IMR-90 (cell line): ENCODE results near the gene CPNE9. TPM values are rescaled to one million over a fixed set of nuclear protein-coding genes. Genes with fewer than 3 reads are reported as not detected.

ENCODE experiments used
- ATAC-seq: fragments of 200-7000 bp; cut with Tn5 transposase; 2 replicates; pipeline ENCODE4 v1.9.1; 2020; ENCODE audit warnings: low read depth, mild to moderate bottlenecking, moderate library complexity
- BruUV-seq: library from RNA; stranded (reverse); fragments of 400-500 nt; replicated peaks from 2 replicates; lab custom pipeline; 2021; lab: Mats Ljungman, UMichigan
- CTCF ChIA-PET: fragments of 300-600 bp; formaldehyde crosslinking; extraction: SDS; loops from one replicate; lab custom pipeline; 2021; ENCODE audit warnings: antibody characterized with exemption; lab: Yijun Ruan, JAX
- POLR2A ChIA-PET: fragments of 300-600 bp; sonication (Branson Sonifier 250); formaldehyde crosslinking; loops from one replicate; lab custom pipeline; 2022; ENCODE audit warnings: antibody characterized with exemption; ENCODE audit not compliant: unreplicated experiment; lab: Charles Lee
- DNase-seq: peaks from one replicate; pipeline ENCODE4 v3.0.0; 2013
- H2AFZ ChIP-seq: replicated peaks from 2 replicates; pipeline ENCODE3; 2013; ENCODE audit warnings: low read length, mild to moderate bottlenecking; ENCODE audit not compliant: poor library complexity
- H2AK5ac ChIP-seq: 2 replicates; pipeline ENCODE4 v1.6.1; 2013; ENCODE audit warnings: low read depth, low read length, inconsistent platforms
- H2AK9ac ChIP-seq: replicated peaks from 2 replicates; pipeline ENCODE3; 2013; ENCODE audit warnings: mild to moderate bottlenecking, low read depth, low read length, moderate library complexity; ENCODE audit not compliant: poor library complexity
- H2BK120ac ChIP-seq: 2 replicates; pipeline ENCODE4 v1.6.1; 2013; ENCODE audit warnings: low read depth, low read length, inconsistent platforms
- H2BK15ac ChIP-seq: 3 replicates; pipeline ENCODE4 v1.6.1; 2013; ENCODE audit warnings: low read depth, low read length, inconsistent platforms
- H2BK20ac ChIP-seq: 2 replicates; pipeline ENCODE4 v1.6.1; 2013; ENCODE audit warnings: low read depth, mild to moderate bottlenecking, inconsistent platforms, low read length, moderate library complexity
- H2BK5ac ChIP-seq: 2 replicates; pipeline ENCODE4 v1.6.1; 2013; ENCODE audit warnings: mild to moderate bottlenecking, low read depth, low read length, inconsistent platforms; ENCODE audit not compliant: poor library complexity, severe bottlenecking
- H3K14ac ChIP-seq: replicated peaks from 2 replicates; pipeline ENCODE4 v1.6.1; 2013; ENCODE audit warnings: low read depth, low read length, inconsistent platforms
- H3K18ac ChIP-seq: 2 replicates; pipeline ENCODE4 v1.6.1; 2013; ENCODE audit warnings: low read depth, low read length, control low read depth
- H3K23ac ChIP-seq: 2 replicates; pipeline ENCODE4 v1.6.1; 2013; ENCODE audit warnings: low read depth, low read length, inconsistent platforms
- H3K27ac ChIP-seq: 2 replicates; pipeline ENCODE4 v1.5.1; 2013; ENCODE audit warnings: mild to moderate bottlenecking, control low read depth, low read length; ENCODE audit not compliant: insufficient read depth
- H3K27me3 ChIP-seq: 2 replicates; pipeline ENCODE4 v1.6.1; 2013; ENCODE audit warnings: low read length; ENCODE audit not compliant: control insufficient read depth, insufficient read depth
- H3K36me3 ChIP-seq: 2 replicates; pipeline ENCODE4 v1.6.1; 2013; ENCODE audit warnings: low read length, mixed read lengths; ENCODE audit not compliant: control insufficient read depth, insufficient read depth
- H3K4ac ChIP-seq: 2 replicates; pipeline ENCODE4 v1.6.1; 2013; ENCODE audit warnings: low read depth, low read length, inconsistent platforms
- H3K4me1 ChIP-seq: 2 replicates; pipeline ENCODE4 v1.6.1; 2013; ENCODE audit warnings: low read length, mixed read lengths; ENCODE audit not compliant: control insufficient read depth, insufficient read depth
- H3K4me2 ChIP-seq: 2 replicates; pipeline ENCODE4 v1.6.1; 2013; ENCODE audit warnings: low read depth, mild to moderate bottlenecking, control low read depth, low read length, moderate library complexity
- H3K4me3 ChIP-seq: 2 replicates; pipeline ENCODE4 v1.5.1; 2013; ENCODE audit warnings: low read depth, mild to moderate bottlenecking, control low read depth, low read length, moderate library complexity; ENCODE audit not compliant: insufficient read depth
- H3K56ac ChIP-seq: 2 replicates; pipeline ENCODE4 v1.6.1; 2013; ENCODE audit warnings: low read length, inconsistent platforms; ENCODE audit not compliant: insufficient read depth; ENCODE audit errors: extremely low read depth
- H3K79me1 ChIP-seq, 2 experiments: 2 replicates each; pipeline ENCODE4 v1.6.1; 2013; ENCODE audit warnings: low read length in 2 of 2, inconsistent platforms in 1 of 2, low read depth in 1 of 2
- H3K9ac ChIP-seq: 2 replicates; pipeline ENCODE4 v1.6.1; 2013; ENCODE audit warnings: low read depth, low read length, control low read depth
- H3K9me1 ChIP-seq: 2 replicates; pipeline ENCODE4 v1.6.1; 2013; ENCODE audit warnings: low read length, inconsistent platforms; ENCODE audit not compliant: insufficient read depth
- H3K9me3 ChIP-seq: 2 replicates; pipeline ENCODE4 v1.6.1; 2013; ENCODE audit warnings: low read length; ENCODE audit not compliant: control insufficient read depth, insufficient read depth
- H4K20me1 ChIP-seq: 2 replicates; pipeline ENCODE4 v1.6.1; 2013; ENCODE audit warnings: low read length, inconsistent platforms; ENCODE audit not compliant: insufficient read depth
- H4K5ac ChIP-seq: 2 replicates; pipeline ENCODE4 v1.6.1; 2013; ENCODE audit warnings: mild to moderate bottlenecking, low read depth, low read length, control low read depth
- H4K8ac ChIP-seq, 2 experiments: 2 replicates each; pipeline ENCODE4 v1.6.1; 2013; ENCODE audit warnings: low read depth in 2 of 2, low read length in 2 of 2, control low read depth in 1 of 2, inconsistent platforms in 1 of 2
- H4K91ac ChIP-seq: 2 replicates; pipeline ENCODE4 v1.6.1; 2013; ENCODE audit warnings: low read depth, low read length, inconsistent platforms; ENCODE audit not compliant: insufficient read depth
- BHLHE40 ChIP-seq: fragments of 150-350 bp; IDR thresholded peaks from 2 replicates; pipeline ENCODE4 v1.6.1; 2016; ENCODE audit warnings: mild to moderate bottlenecking, low read depth, low read length
- CEBPB ChIP-seq: IDR thresholded peaks from 2 replicates; pipeline ENCODE4 v1.6.1; 2012; ENCODE audit warnings: low read depth, low read length, improper control_type of control experiment
- CHD1 ChIP-seq: IDR thresholded peaks from 2 replicates; pipeline ENCODE4 v1.6.1; 2012; ENCODE audit warnings: low read depth, low read length, improper control_type of control experiment
- CTCF ChIP-seq: conservative IDR thresholded peaks from 2 replicates; pipeline ENCODE4 v1.5.1; 2012; ENCODE audit warnings: mild to moderate bottlenecking, low read depth, low read length, improper control_type of control experiment
- FOS ChIP-seq: fragments of 150-350 bp; IDR thresholded peaks from 2 replicates; pipeline ENCODE4 v1.6.1; 2016; ENCODE audit warnings: low read depth, low read length
- MAFK ChIP-seq: IDR thresholded peaks from 2 replicates; pipeline ENCODE4 v1.6.1; 2012; ENCODE audit warnings: low read depth, low read length, improper control_type of control experiment
- MAZ ChIP-seq: IDR thresholded peaks from 2 replicates; pipeline ENCODE4 v1.6.1; 2012; ENCODE audit warnings: low read depth, mild to moderate bottlenecking, low read length, improper control_type of control experiment, moderate library complexity, borderline replicate concordance
- MXI1 ChIP-seq: IDR thresholded peaks from 2 replicates; pipeline ENCODE4 v1.6.1; 2012; ENCODE audit warnings: low read depth, mild to moderate bottlenecking, low read length, moderate library complexity, borderline replicate concordance
- NFE2L2 ChIP-seq: fragments of 150-350 bp; IDR thresholded peaks from 2 replicates; pipeline ENCODE4 v1.6.1; 2016; ENCODE audit warnings: low read depth, mild to moderate bottlenecking, low read length
- POLR2A ChIP-seq: IDR thresholded peaks from 2 replicates; pipeline ENCODE4 v1.6.1; 2012; ENCODE audit warnings: mild to moderate bottlenecking, low read depth, low read length
- RAD21 ChIP-seq: IDR thresholded peaks from 2 replicates; pipeline ENCODE4 v1.6.1; 2012; ENCODE audit warnings: low read length, improper control_type of control experiment
- SMC3 ChIP-seq: fragments of 150-350 bp; IDR thresholded peaks from 2 replicates; pipeline ENCODE4 v1.6.1; 2016; ENCODE audit warnings: low read depth, mild to moderate bottlenecking, antibody characterized with exemption, low read length, moderate library complexity
- USF2 ChIP-seq: fragments of 150-350 bp; IDR thresholded peaks from 2 replicates; pipeline ENCODE4 v1.6.1; 2017; ENCODE audit warnings: mild to moderate bottlenecking, antibody characterized with exemption, low read length, low read depth
- WGBS, 2 experiments: methylation state at CpG; one replicate each; pipeline versions ENCODE4 v1.1.5 to v1.1.7; 2013; ENCODE audit warnings: missing lambda C conversion rate in 2 of 2; ENCODE audit not compliant: insufficient read length in 1 of 2; ENCODE audit errors: extremely low coverage in 2 of 2; 5-methylcytosine and 5-hydroxymethylcytosine counted together
- dilution Hi-C: fragments of 300-500 bp; cut with HindIII; formaldehyde crosslinking; loops from one replicate; pipeline ENCODE4 v1.14.3; 2018; ENCODE audit warnings: low sequenced_read_pairs; ENCODE audit not compliant: unreplicated experiment
- in situ Hi-C: fragments of 300-500 bp; cut with MboI; formaldehyde crosslinking; loops from 3 replicates; pipeline ENCODE4 v1.14.3; 2019; ENCODE audit warnings: low sequenced_read_pairs, inconsistent platforms, mixed read lengths
- intact Hi-C: fragments of 100-400 bp; cut with micrococcal nuclease; formaldehyde crosslinking; loops from 2 replicates; pipeline ENCODE4 v1.10.0; 2022
- polyA plus RNA-seq, 3 experiments: library from polyadenylated mRNA; depleted of rRNA; stranded (reverse); fragments of >200 nt; gene quantifications; 2 replicates each; pipeline ENCODE4 v1.2.3, GENCODE V29; 2012; ENCODE audit warnings: low replicate concordance in 1 of 3
- total RNA-seq: library from RNA; depleted of rRNA; stranded (reverse); fragments of >200 nt; gene quantifications from 2 replicates; pipeline ENCODE4 v1.2.3, GENCODE V29; 2012

CPNE9 gene
- total and polyA plus RNA-seq, 2 of the 4 experiments (the other 2 are of a cell fraction): not detected

GRCh38 chr3:9673752-9674151, 29.9 kb upstream of the CPNE9 start (continued):
- no peak for TF ChIP-seq POLR2A
- TF ChIP-seq RAD21: no peak

GRCh38 chr3:9675736-9676290, 27.8 kb upstream of the CPNE9 start:
- no peaks in the 10 kb centered on the region; the same call in 1 of the 2 replicates for H4K20me1 ChIP-seq
- H3K79me1 ChIP-seq: no peaks in the 10 kb centered on the region
- no peak overlapping the region for H2BK120ac ChIP-seq
- no peak overlapping the region for H3K4me3 ChIP-seq
- peak overlapping the region; percentile 40 for H2AK9ac ChIP-seq
- H2BK15ac ChIP-seq: no peak overlapping the region
- H3K27me3 ChIP-seq: no peaks in the 10 kb centered on the region
- dilution Hi-C loops (no loop called here), in situ Hi-C loops (no loop called here), intact Hi-C loops (no loop called here)
- BruUV-seq: no TSS peak
- H3K4ac ChIP-seq: no peak overlapping the region
- no peak overlapping the region for H4K5ac ChIP-seq
- peaks cover 6% of the 10 kb centered on the region for H3K9me1 ChIP-seq
- H3K9ac ChIP-seq: no peak overlapping the region
- H3K23ac ChIP-seq: no peak overlapping the region
- TF ChIP-seq CHD1 (no peak), CEBPB (no peak), FOS (no peak), MAZ (no peak), MXI1 (no peak), NFE2L2 (no peak), CTCF (no peak), MAFK (no peak), SMC3 (no peak), USF2 (no peak), BHLHE40 (no peak)
- H3K4me2 ChIP-seq: no peak overlapping the region
- ChIA-PET POLR2A (no interaction called here), CTCF (interaction anchor here (0.9 kb wide), 1 partner anchor 23 kb away, joined by 3 read pairs; no protein-coding TSS in a partner anchor)
- ATAC-seq: no peak
- H3K14ac ChIP-seq: no peak overlapping the region
- no peak overlapping the region for H2BK5ac ChIP-seq
- no peak overlapping the region for H2AFZ ChIP-seq
- H4K8ac ChIP-seq: no peak overlapping the region
- H3K4me1 ChIP-seq: peaks cover 3% of the 10 kb centered on the region; the same call in 1 of the 2 replicates
- H3K56ac ChIP-seq: no peak overlapping the region
- peaks cover 59% of the 10 kb centered on the region for H3K36me3 ChIP-seq
- H2AK5ac ChIP-seq: no peak overlapping the region
- no peak overlapping the region for H3K27ac ChIP-seq
- no peak overlapping the region for H4K91ac ChIP-seq
- 100% methylated on average over 1 of the region's 5 CpGs; no CpG with 5 or more reads in 1 of the 2 experiments for WGBS, 2 experiments
- no peak for DNase-seq
- no peaks in the 10 kb centered on the region for H3K9me3 ChIP-seq
- no peak overlapping the region for H2BK20ac ChIP-seq
- H3K18ac ChIP-seq: no peak overlapping the region
